OCI-LY1 (cell line): ENCODE results near the gene TPRG1.

Source experiments
- CTCF ChIP-seq: fragments of 200-600 bp; sonication (generic), shearing (Covaris generic); IDR thresholded peaks from 2 replicates; pipeline ENCODE4 v1.5.1; 2017; ENCODE audit warnings: mild to moderate bottlenecking, antibody characterized with exemption, low read length, moderate library complexity, mixed read lengths
- EZH2 ChIP-seq: fragments of 200-600 bp; sonication (generic), shearing (Covaris generic); IDR thresholded peaks from 2 replicates; pipeline ENCODE4 v1.8.0; 2017; ENCODE audit warnings: borderline replicate concordance, mixed run types, mild to moderate bottlenecking, antibody characterized with exemption, low read length, moderate library complexity, mixed read lengths

DNA sequence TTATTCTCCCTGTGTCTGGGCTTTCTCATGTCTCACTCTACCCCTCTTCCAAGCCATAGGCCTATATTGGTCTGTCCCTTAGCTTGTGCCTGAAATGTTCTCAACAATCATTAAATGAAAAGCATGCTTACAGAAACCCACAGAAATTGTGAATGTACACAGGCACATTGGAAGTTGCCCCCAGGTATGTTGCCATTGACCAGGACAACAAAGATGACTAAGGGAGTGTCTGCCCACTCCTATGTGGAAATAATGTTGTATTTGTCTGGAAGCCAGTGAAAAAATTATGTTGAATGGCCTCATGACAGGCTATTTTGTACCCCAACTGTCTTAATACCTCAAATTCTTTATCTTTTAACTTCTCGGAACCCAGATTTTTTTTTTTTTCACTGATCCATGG is 102.0 kb downstream of the TPRG1 start:
- TF ChIP-seq CTCF (no peak), EZH2 (no peak)
